ENCODE results near the gene AKT1.

GRCh38 chr14:104776961-104777807, 18.4 kb downstream of the AKT1 start:
- TF ChIP-seq CTCF (conservative IDR thresholded peaks at IDR 0.05), result no peak
- no peak for TF ChIP-seq ZFX (IDR thresholded peaks at IDR 0.05)
